ENCODE results near the gene NELL1.

The NELL1 gene

GRCh38 chr11:20864628-20865027 is 195.2 kb downstream of the NELL1 start:
- Mint-ChIP-seq H3K4me1 (no peaks in the 10 kb centered on the region), H3K27me3 (ENCODE audit: low read depth, poor library complexity) (peaks cover 10% of the 10 kb centered on the region), H3K9me3 (peaks cover 10% of the 10 kb centered on the region), H3K27ac (no peak overlapping the region), H3K4me3 (no peak overlapping the region), H3K36me3 (ENCODE audit: low read depth) (no peaks in the 10 kb centered on the region)
- no peak for TF ChIP-seq CTCF (IDR thresholded peaks at IDR 0.05)
- no peak for DNase-seq

GRCh38 chr11:20865161-20865560 is 195.8 kb downstream of the NELL1 start:
- H3K4me3 Mint-ChIP-seq = no peak overlapping the region
- no peaks in the 10 kb centered on the region for H3K4me1 Mint-ChIP-seq
- no peak for TF ChIP-seq CTCF (IDR thresholded peaks at IDR 0.05)
- H3K27me3 Mint-ChIP-seq (ENCODE audit: low read depth, poor library complexity) = peaks cover 10% of the 10 kb centered on the region
- DNase-seq = no peak
- no peak overlapping the region for H3K27ac Mint-ChIP-seq
- no peaks in the 10 kb centered on the region for H3K36me3 Mint-ChIP-seq (ENCODE audit: low read depth)
- peaks cover 10% of the 10 kb centered on the region for H3K9me3 Mint-ChIP-seq

- peaks cover 9% of the 10 kb centered on the region for H3K9me3 Mint-ChIP-seq
- no peaks in the 10 kb centered on the region for H3K36me3 Mint-ChIP-seq (ENCODE audit: low read depth)
- no peak overlapping the region for H3K27ac Mint-ChIP-seq
- no peak overlapping the region for H3K4me3 Mint-ChIP-seq
- TF ChIP-seq CTCF (IDR thresholded peaks at IDR 0.05) = no peak
- no peaks in the 10 kb centered on the region for H3K4me1 Mint-ChIP-seq
- DNase-seq = no peak
- peaks cover 10% of the 10 kb centered on the region for H3K27me3 Mint-ChIP-seq (ENCODE audit: low read depth, poor library complexity)
Observed at GRCh38 chr11:20869123-20869522, 199.7 kb downstream of the NELL1 start.

GRCh38 chr11:20873054-20873453 is 203.7 kb downstream of the NELL1 start:
- no peak overlapping the region for H3K4me3 Mint-ChIP-seq
- no peaks in the 10 kb centered on the region for H3K36me3 Mint-ChIP-seq (ENCODE audit: low read depth)

GRCh38 chr11:20874358-20874757 is 205.0 kb downstream of the NELL1 start:
- TF ChIP-seq CTCF (IDR thresholded peaks at IDR 0.05) = no peak
- Mint-ChIP-seq H3K27me3 (ENCODE audit: low read depth, poor library complexity) (peaks cover 6% of the 10 kb centered on the region), H3K27ac (no peak overlapping the region), H3K9me3 (no peaks in the 10 kb centered on the region), H3K36me3 (ENCODE audit: low read depth) (no peaks in the 10 kb centered on the region), H3K4me3 (no peak overlapping the region), H3K4me1 (no peaks in the 10 kb centered on the region)
- DNase-seq = no peak

More at GRCh38 chr11:20873054-20873453, 203.7 kb downstream of the NELL1 start:
- peak; percentile 39 for DNase-seq
- Mint-ChIP-seq H3K9me3 (no peaks in the 10 kb centered on the region), H3K27ac (no peak overlapping the region), H3K4me1 (no peaks in the 10 kb centered on the region), H3K27me3 (ENCODE audit: low read depth, poor library complexity) (peaks cover 6% of the 10 kb centered on the region)
- TF ChIP-seq CTCF (IDR thresholded peaks at IDR 0.05) = peak; percentile 52

- no peak for TF ChIP-seq CTCF (IDR thresholded peaks at IDR 0.05)
- DNase-seq = no peak
- Mint-ChIP-seq H3K36me3 (ENCODE audit: low read depth) (no peaks in the 10 kb centered on the region), H3K27ac (no peak overlapping the region), H3K9me3 (no peaks in the 10 kb centered on the region), H3K27me3 (ENCODE audit: low read depth, poor library complexity) (peaks cover 3% of the 10 kb centered on the region), H3K4me3 (no peak overlapping the region), H3K4me1 (no peaks in the 10 kb centered on the region)
Observed at GRCh38 chr11:20875889-20876288, 206.5 kb downstream of the NELL1 start.
